Naive thymus-derived CD8-positive, alpha-beta T cell (primary cell): ENCODE results near the gene HOXC10. TPM values are rescaled to one million over a fixed set of nuclear protein-coding genes. Genes with fewer than 3 reads are reported as not detected.

Experiments used
- ATAC-seq, 2 donors: fragments of 150-1000 bp; cut with Tn5 transposase in 1 of 2; sonication (Bioruptor Pico), chemical (Tn5 transposase) in 1 of 2; 1 replicate in 1 of 2; 2 replicates in 1 of 2; pipeline ENCODE4 v1.10.0; 2021; ENCODE audit warnings: mild to moderate bottlenecking in 2 of 2, moderate library complexity in 2 of 2
- POLR2A ChIA-PET: fragments of 350-600 bp; sonication (Branson Sonifier 250); formaldehyde crosslinking; loops from one replicate; lab custom pipeline; 2021; ENCODE audit warnings: antibody characterized with exemption; lab: Charles Lee
- DNase-seq, 10 donors: peaks; one replicate each; pipeline versions ENCODE4 v3.0.0 to v3.0.0-alpha.2; 2020 to 2022
- H3K27ac Mint-ChIP-seq, 10 donors: one replicate each; pipeline ENCODE4 v1.8.0; 2020 to 2022; ENCODE audit warnings: mild to moderate bottlenecking in 10 of 10, mixed read lengths in 10 of 10, moderate library complexity in 4 of 10, inconsistent platforms in 1 of 10
- H3K27me3 Mint-ChIP-seq, 5 donors: one replicate each; pipeline ENCODE4 v1.8.0; 2021 to 2022; ENCODE audit warnings: mixed read lengths in 5 of 5
- H3K36me3 Mint-ChIP-seq, 3 donors: one replicate each; pipeline ENCODE4 v1.8.0; 2020 to 2022; ENCODE audit warnings: mixed read lengths in 3 of 3, mild to moderate bottlenecking in 2 of 3, inconsistent platforms in 1 of 3
- H3K4me1 Mint-ChIP-seq, 4 donors: one replicate each; pipeline ENCODE4 v1.8.0; 2021 to 2022; ENCODE audit warnings: mixed read lengths in 4 of 4
- H3K4me3 Mint-ChIP-seq, 10 donors: one replicate each; pipeline ENCODE4 v1.8.0; 2020 to 2022; ENCODE audit warnings: mild to moderate bottlenecking in 10 of 10, mixed read lengths in 10 of 10, moderate library complexity in 6 of 10, inconsistent platforms in 1 of 10
- H3K9me3 Mint-ChIP-seq, 9 donors: one replicate each; pipeline ENCODE4 v1.8.0; 2020 to 2022; ENCODE audit warnings: mixed read lengths in 9 of 9, mild to moderate bottlenecking in 3 of 9, inconsistent platforms in 1 of 9, moderate library complexity in 1 of 9
- polyA plus RNA-seq, 3 donors: library from polyadenylated mRNA; unstranded; fragments of 300-500 nt; fragmentation: Illumina TruSeq; gene quantifications; one replicate each; pipeline ENCODE4 v1.2.3, GENCODE V29; 2021
- total RNA-seq, 8 experiments: library from RNA in 2 of 8; stranded (reverse) in 2 of 8; gene quantifications; one replicate each; pipeline ENCODE4 v1.2.3 and lab custom pipeline; 2021 to 2026

HOXC10 gene
- total and polyA plus RNA-seq, 5 experiments from 2014 or later: not detected

- POLR2A ChIA-PET: interaction anchor here (0.7 kb wide), 1 partner anchor 104 kb away, joined by 3 read pairs; no protein-coding TSS in a partner anchor
- H3K4me3 Mint-ChIP-seq: no peak overlapping the region
Measured at GRCh38 chr12:54004063-54004840, 19.3 kb downstream of the HOXC10 start.

GRCh38 chr12:54004841-54005530 is 20.0 kb downstream of the HOXC10 start:
- H3K9me3 Mint-ChIP-seq: no peaks in the 10 kb centered on the region
- H3K36me3 Mint-ChIP-seq: no peaks in the 10 kb centered on the region
- peaks cover 49 to 100% (median 79%) of the 10 kb centered on the region in 5 donors for H3K27me3 Mint-ChIP-seq
- peak overlapping the region in 5 of 10 donors; percentile 5 to 92 (median 73) for H3K4me3 Mint-ChIP-seq
- POLR2A ChIA-PET: interaction anchor here (0.6 to 1.9 kb wide), 3 partner anchors 203 to 244 kb away, joined by 4 to 6 read pairs (median 6); no protein-coding TSS in a partner anchor
- DNase-seq: peak in 1 of 10 donors; percentile 38
- no peak for ATAC-seq
- H3K4me1 Mint-ChIP-seq: peaks cover 17 to 40% (median 26%) of the 10 kb centered on the region in 4 donors
- H3K27ac Mint-ChIP-seq: peak overlapping the region in 2 of 10 donors; percentile 44 to 72

More at GRCh38 chr12:54004063-54004840, 19.3 kb downstream of the HOXC10 start:
- H3K27me3 Mint-ChIP-seq: peaks cover 47 to 100% (median 75%) of the 10 kb centered on the region in 5 donors
- peak in 1 of 10 donors; percentile 13 for DNase-seq
- no peak overlapping the region for H3K27ac Mint-ChIP-seq
- ATAC-seq: no peak
- H3K36me3 Mint-ChIP-seq: no peaks in the 10 kb centered on the region
- peaks cover 19 to 40% (median 25%) of the 10 kb centered on the region in 4 donors for H3K4me1 Mint-ChIP-seq
- H3K9me3 Mint-ChIP-seq: no peaks in the 10 kb centered on the region

- peak in 1 of 10 donors; percentile 36 for DNase-seq
- no peak for ATAC-seq
- H3K27me3 Mint-ChIP-seq: peaks cover 48 to 100% (median 81%) of the 10 kb centered on the region in 5 donors
- H3K36me3 Mint-ChIP-seq: no peaks in the 10 kb centered on the region
- H3K9me3 Mint-ChIP-seq: no peaks in the 10 kb centered on the region
- peaks cover 17 to 40% (median 24%) of the 10 kb centered on the region in 4 donors for H3K4me1 Mint-ChIP-seq
- H3K4me3 Mint-ChIP-seq: peak overlapping the region in 6 of 10 donors; percentile 5 to 92 (median 78)
- POLR2A ChIA-PET: interaction anchor here (0.6 to 1.9 kb wide), 4 partner anchors 27 to 244 kb away, joined by 4 to 6 read pairs (median 5); partner anchors contain the start of gene HOXC5
- H3K27ac Mint-ChIP-seq: peak overlapping the region in 2 of 10 donors; percentile 44 to 72
Measured at GRCh38 chr12:54005531-54005852, 20.5 kb downstream of the HOXC10 start.

GRCh38 chr12:54005853-54006558 is 21.1 kb downstream of the HOXC10 start:
- Mint-ChIP-seq H3K27me3 (peaks cover 51 to 100% (median 84%) of the 10 kb centered on the region in 5 donors), H3K4me1 (peaks cover 20 to 42% (median 24%) of the 10 kb centered on the region in 4 donors), H3K36me3 (no peaks in the 10 kb centered on the region), H3K4me3 (peak overlapping the region; percentile 71 to 92 (median 82)), H3K9me3 (no peaks in the 10 kb centered on the region), H3K27ac (peak overlapping the region in 2 of 10 donors; percentile 57 to 72)
- peak; percentile 79 to 82 for ATAC-seq
- POLR2A ChIA-PET: interaction anchor here (0.6 to 1.9 kb wide), 6 partner anchors 11 to 243 kb away, joined by 3 to 6 read pairs (median 4); partner anchors contain the start of gene HOXC5
- DNase-seq: peak; percentile 66 to 93 (median 82)

- no peak for ATAC-seq
- peaks cover 56 to 100% (median 85%) of the 10 kb centered on the region in 5 donors for H3K27me3 Mint-ChIP-seq
- POLR2A ChIA-PET: interaction anchor here (0.6 to 1.9 kb wide), 4 partner anchors 11 to 201 kb away, joined by 3 to 6 read pairs (median 4); partner anchors contain the start of gene HOXC5
- H3K4me1 Mint-ChIP-seq: peaks cover 25 to 49% (median 31%) of the 10 kb centered on the region in 4 donors
- peak in 1 of 10 donors; percentile 53 for DNase-seq
- peak overlapping the region in 2 of 10 donors; percentile 57 to 72 for H3K27ac Mint-ChIP-seq
- H3K9me3 Mint-ChIP-seq: no peaks in the 10 kb centered on the region
- H3K36me3 Mint-ChIP-seq: peaks cover 0 to 2% (median 0%) of the 10 kb centered on the region in 3 donors
- H3K4me3 Mint-ChIP-seq: peak overlapping the region; percentile 71 to 92 (median 82)
Measured at GRCh38 chr12:54006559-54007220, 21.7 kb downstream of the HOXC10 start.

- H3K36me3 Mint-ChIP-seq: peaks cover 0 to 2% (median 0%) of the 10 kb centered on the region in 3 donors
- POLR2A ChIA-PET: interaction anchor here (2.2 kb wide), 1 partner anchor 199 kb away, joined by 5 read pairs; no protein-coding TSS in a partner anchor
- H3K9me3 Mint-ChIP-seq: no peaks in the 10 kb centered on the region
- peaks cover 22 to 51% (median 31%) of the 10 kb centered on the region in 4 donors for H3K4me1 Mint-ChIP-seq
- peak overlapping the region in 1 of 10 donors; percentile 13 for H3K27ac Mint-ChIP-seq
- ATAC-seq: no peak
- peak in 1 of 10 donors; percentile 32 for DNase-seq
- H3K27me3 Mint-ChIP-seq: peaks cover 55 to 100% (median 81%) of the 10 kb centered on the region in 5 donors
- H3K4me3 Mint-ChIP-seq: peak overlapping the region in 5 of 10 donors; percentile 7 to 88 (median 14)
Measured at GRCh38 chr12:54007538-54008259, 22.8 kb downstream of the HOXC10 start.

- Mint-ChIP-seq H3K27me3 (peaks cover 54 to 100% (median 80%) of the 10 kb centered on the region in 5 donors), H3K36me3 (peaks cover 0 to 4% (median 0%) of the 10 kb centered on the region in 3 donors), H3K4me1 (peaks cover 24 to 51% (median 31%) of the 10 kb centered on the region in 4 donors), H3K9me3 (no peaks in the 10 kb centered on the region), H3K4me3 (peak overlapping the region in 6 of 10 donors; percentile 12 to 32 (median 21)), H3K27ac (peak overlapping the region in 1 of 10 donors; percentile 13)
- no peak for ATAC-seq
- POLR2A ChIA-PET: interaction anchor here (1.2 to 2.2 kb wide), 2 partner anchors 181 to 198 kb away, joined by 3 to 5 read pairs; partner anchors contain the start of gene SMUG1
- peak in 1 of 10 donors; percentile 36 for DNase-seq
Measured at GRCh38 chr12:54008260-54008552, 23.3 kb downstream of the HOXC10 start.

GRCh38 chr12:54009171-54010052 is 24.5 kb downstream of the HOXC10 start:
- Mint-ChIP-seq H3K36me3 (peaks cover 0 to 7% (median 0%) of the 10 kb centered on the region in 3 donors), H3K9me3 (no peaks in the 10 kb centered on the region), H3K4me3 (peak overlapping the region; percentile 42 to 85 (median 79)), H3K4me1 (peaks cover 24 to 57% (median 33%) of the 10 kb centered on the region in 4 donors), H3K27me3 (peaks cover 53 to 100% (median 80%) of the 10 kb centered on the region in 5 donors), H3K27ac (peak overlapping the region in 2 of 10 donors; percentile 25 to 90)
- POLR2A ChIA-PET: interaction anchor here (0.6 to 2.2 kb wide), 8 partner anchors 8 to 547 kb away, joined by 3 to 7 read pairs (median 4); partner anchors contain the start of gene SMUG1
- ATAC-seq: peak; percentile 40 to 52
- DNase-seq: peak in 1 of 10 donors; percentile 62

- Mint-ChIP-seq H3K9me3 (no peaks in the 10 kb centered on the region), H3K27me3 (peaks cover 59 to 100% (median 81%) of the 10 kb centered on the region in 5 donors), H3K4me3 (peak overlapping the region in 7 of 10 donors; percentile 27 to 80 (median 43)), H3K36me3 (peaks cover 0 to 7% (median 0%) of the 10 kb centered on the region in 3 donors), H3K27ac (no peak overlapping the region), H3K4me1 (peaks cover 25 to 63% (median 36%) of the 10 kb centered on the region in 4 donors)
- ATAC-seq (no peak), DNase-seq (peak in 1 of 10 donors; percentile 50)
- POLR2A ChIA-PET: interaction anchor here (1.2 to 2.2 kb wide), 3 partner anchors 14 to 196 kb away, joined by 4 to 5 read pairs (median 5); no protein-coding TSS in a partner anchor
Measured at GRCh38 chr12:54010053-54010971, 25.4 kb downstream of the HOXC10 start.
